Uterus (tissue), 4 donors: ENCODE results near the gene SENP7. TPM values are rescaled to one million over a fixed set of nuclear protein-coding genes. Genes with fewer than 3 reads are reported as not detected.

Experiments used
- DNase-seq, 2 donors: peaks; one replicate each; pipeline ENCODE4 v3.0.0-alpha.2; 2019 to 2020
- H3K27ac ChIP-seq, 2 donors: fragments of 200-600 bp; sonication (generic); 1 replicate in 1 of 2; 2 replicates in 1 of 2; pipeline ENCODE4 v1.5.1; 2016 to 2018
- H3K27me3 ChIP-seq, 2 donors: fragments of 200-600 bp; sonication (generic); one replicate each; pipeline ENCODE4 v1.5.1; 2018 to 2019; ENCODE audit warnings: control low read depth in 1 of 2
- H3K36me3 ChIP-seq, 2 donors: fragments of 200-600 bp; sonication (generic); one replicate each; pipeline ENCODE4 v1.5.1; 2019; ENCODE audit warnings: control low read depth in 1 of 2
- H3K4me1 ChIP-seq, 2 donors: fragments of 200-600 bp; sonication (generic); one replicate each; pipeline ENCODE4 v1.5.1; 2018 to 2019; ENCODE audit warnings: control low read depth in 1 of 2
- H3K4me3 ChIP-seq, 2 donors: fragments of 200-600 bp; sonication (generic); 1 replicate in 1 of 2; 2 replicates in 1 of 2; pipeline ENCODE4 v1.5.1; 2018 to 2019; ENCODE audit warnings: mild to moderate bottlenecking in 1 of 2
- H3K9me3 ChIP-seq, 2 donors: fragments of 200-600 bp; sonication (generic); one replicate each; pipeline ENCODE4 v1.5.1; 2019; ENCODE audit warnings: control low read depth in 1 of 2
- POLR2A ChIP-seq, 2 donors: fragments of 450-650 bp; IDR thresholded peaks; one replicate each; pipeline ENCODE4 v1.6.1; 2016; ENCODE audit warnings: antibody characterized with exemption in 2 of 2, mild to moderate bottlenecking in 1 of 2, moderate library complexity in 1 of 2
- intact Hi-C: fragments of 100-400 bp; cut with DNase I; formaldehyde crosslinking; loops from one replicate; pipeline ENCODE4 v1.15.1; 2023; ENCODE audit warnings: low total_unique reads
- total RNA-seq, 4 donors: library from RNA; depleted of rRNA in 3 of 4; stranded (reverse); fragments of >200 nt in 3 of 4; gene quantifications; one replicate each; pipeline versions ENCODE4 v1.1.0 to v1.2.4, GENCODE V29; 2014 to 2023
- TF ChIP-seq, protein P1 (sequence below), 4 experiments: fragments of 200-600 bp in 2 of 4; fragments of 450-650 bp in 2 of 4; sonication (generic) in 2 of 4; IDR thresholded peaks; one replicate each; pipeline ENCODE4 v1.5.1; 2016 to 2019; ENCODE audit warnings: antibody characterized with exemption in 4 of 4, mild to moderate bottlenecking in 2 of 4, moderate library complexity in 1 of 4
- donor health status: DM: yes; HTN: yes; CAD: no.

Gene SENP7
- total RNA-seq, 4 donors from 2014 or later = 28.7 to 101 (median 41.1) TPM

DNA sequence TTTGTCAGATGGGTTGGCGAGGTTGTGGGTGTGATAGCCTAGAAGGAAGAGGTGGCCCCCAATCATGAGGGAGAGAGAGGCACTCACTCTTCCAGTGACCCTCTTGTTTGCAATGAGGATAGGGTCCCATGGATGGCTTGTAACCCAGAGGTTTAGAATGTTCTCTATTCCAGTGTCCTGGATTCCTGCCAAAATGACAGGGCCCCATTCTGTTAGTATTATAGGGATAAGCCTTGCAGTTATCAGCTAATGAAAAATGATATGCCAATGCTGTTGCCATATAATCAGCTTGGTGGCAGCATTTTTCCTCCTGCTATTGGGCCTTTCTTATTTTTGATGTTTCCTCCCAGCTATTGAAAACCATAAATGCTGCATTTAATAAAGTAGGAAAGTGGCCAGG is 23.3 kb upstream of the SENP7 start:
- H3K27ac ChIP-seq = no peak overlapping the region
- intact Hi-C loops = no loop called here
- no peaks in the 10 kb centered on the region for H3K27me3 ChIP-seq

DNA sequence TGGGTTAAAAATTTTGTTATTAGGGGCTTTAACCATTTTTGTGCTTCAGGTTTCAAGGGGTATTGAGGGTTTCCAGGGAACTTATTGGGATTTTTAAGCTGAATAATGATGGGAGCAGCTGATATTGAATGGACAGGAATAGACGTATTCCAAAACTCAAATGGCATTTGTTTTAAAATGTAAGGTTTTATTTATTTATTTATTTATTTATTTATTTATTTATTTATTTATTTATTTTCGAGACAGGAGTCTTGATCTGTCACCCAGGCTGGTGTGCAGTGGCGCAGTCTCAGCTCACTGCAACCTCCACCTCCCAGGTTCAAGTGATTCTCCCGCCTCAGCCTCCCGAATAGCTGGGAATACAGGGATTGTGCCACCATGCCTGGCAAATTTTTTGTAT is 22.2 kb upstream of the SENP7 start:
- Histone ChIP-seq H3K36me3 (no peaks in the 10 kb centered on the region), H3K9me3 (no peaks in the 10 kb centered on the region), H3K27me3 (no peaks in the 10 kb centered on the region), H3K27ac (no peak overlapping the region), H3K4me1 (peaks cover 0 to 8% of the 10 kb centered on the region in 2 donors), H3K4me3 (no peak overlapping the region)
- TF ChIP-seq POLR2A (IDR thresholded peaks at IDR 0.05) = no peak
- TF ChIP-seq, protein P1, sequence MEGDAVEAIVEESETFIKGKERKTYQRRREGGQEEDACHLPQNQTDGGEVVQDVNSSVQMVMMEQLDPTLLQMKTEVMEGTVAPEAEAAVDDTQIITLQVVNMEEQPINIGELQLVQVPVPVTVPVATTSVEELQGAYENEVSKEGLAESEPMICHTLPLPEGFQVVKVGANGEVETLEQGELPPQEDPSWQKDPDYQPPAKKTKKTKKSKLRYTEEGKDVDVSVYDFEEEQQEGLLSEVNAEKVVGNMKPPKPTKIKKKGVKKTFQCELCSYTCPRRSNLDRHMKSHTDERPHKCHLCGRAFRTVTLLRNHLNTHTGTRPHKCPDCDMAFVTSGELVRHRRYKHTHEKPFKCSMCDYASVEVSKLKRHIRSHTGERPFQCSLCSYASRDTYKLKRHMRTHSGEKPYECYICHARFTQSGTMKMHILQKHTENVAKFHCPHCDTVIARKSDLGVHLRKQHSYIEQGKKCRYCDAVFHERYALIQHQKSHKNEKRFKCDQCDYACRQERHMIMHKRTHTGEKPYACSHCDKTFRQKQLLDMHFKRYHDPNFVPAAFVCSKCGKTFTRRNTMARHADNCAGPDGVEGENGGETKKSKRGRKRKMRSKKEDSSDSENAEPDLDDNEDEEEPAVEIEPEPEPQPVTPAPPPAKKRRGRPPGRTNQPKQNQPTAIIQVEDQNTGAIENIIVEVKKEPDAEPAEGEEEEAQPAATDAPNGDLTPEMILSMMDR (IDR thresholded peaks at IDR 0.05) = no peak
- DNase-seq = no peak
- intact Hi-C loops = no loop called here

More for the DNA sequence above, 23.3 kb upstream of the SENP7 start:
- Histone ChIP-seq H3K36me3 (no peaks in the 10 kb centered on the region), H3K4me1 (peaks cover 0 to 8% of the 10 kb centered on the region in 2 donors), H3K4me3 (no peak overlapping the region), H3K9me3 (no peaks in the 10 kb centered on the region)
- DNase-seq = no peak
- TF ChIP-seq, protein P1 (IDR thresholded peaks at IDR 0.05) = no peak
- no peak for TF ChIP-seq POLR2A (IDR thresholded peaks at IDR 0.05)

DNA sequence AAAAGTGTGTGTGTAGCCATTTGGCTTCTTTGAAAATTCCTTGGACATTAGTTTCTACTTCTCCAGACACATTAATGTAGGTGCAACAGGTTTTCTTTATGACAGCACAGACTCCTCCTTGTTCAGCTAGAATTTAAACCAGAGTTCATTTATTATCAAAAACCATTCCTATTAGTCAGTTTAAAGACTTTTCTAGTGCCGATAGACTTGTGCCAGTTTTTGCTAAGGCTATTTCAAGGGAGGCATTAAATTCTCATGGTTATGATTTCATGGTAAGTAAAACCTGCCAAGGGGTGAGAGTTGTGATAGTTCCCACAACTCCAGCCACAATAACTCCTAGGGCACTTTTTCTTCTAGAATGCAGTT is 20.6 kb upstream of the SENP7 start:
- intact Hi-C loops = no loop called here
- Histone ChIP-seq H3K4me3 (no peak overlapping the region), H3K9me3 (no peaks in the 10 kb centered on the region), H3K4me1 (peaks cover 0 to 8% of the 10 kb centered on the region in 2 donors), H3K36me3 (no peaks in the 10 kb centered on the region), H3K27ac (peak overlapping the region; percentile 67 to 76), H3K27me3 (no peaks in the 10 kb centered on the region)
- DNase-seq = no peak
- TF ChIP-seq, protein P1 (IDR thresholded peaks at IDR 0.05) = no peak
- no peak for TF ChIP-seq POLR2A (IDR thresholded peaks at IDR 0.05)

DNA sequence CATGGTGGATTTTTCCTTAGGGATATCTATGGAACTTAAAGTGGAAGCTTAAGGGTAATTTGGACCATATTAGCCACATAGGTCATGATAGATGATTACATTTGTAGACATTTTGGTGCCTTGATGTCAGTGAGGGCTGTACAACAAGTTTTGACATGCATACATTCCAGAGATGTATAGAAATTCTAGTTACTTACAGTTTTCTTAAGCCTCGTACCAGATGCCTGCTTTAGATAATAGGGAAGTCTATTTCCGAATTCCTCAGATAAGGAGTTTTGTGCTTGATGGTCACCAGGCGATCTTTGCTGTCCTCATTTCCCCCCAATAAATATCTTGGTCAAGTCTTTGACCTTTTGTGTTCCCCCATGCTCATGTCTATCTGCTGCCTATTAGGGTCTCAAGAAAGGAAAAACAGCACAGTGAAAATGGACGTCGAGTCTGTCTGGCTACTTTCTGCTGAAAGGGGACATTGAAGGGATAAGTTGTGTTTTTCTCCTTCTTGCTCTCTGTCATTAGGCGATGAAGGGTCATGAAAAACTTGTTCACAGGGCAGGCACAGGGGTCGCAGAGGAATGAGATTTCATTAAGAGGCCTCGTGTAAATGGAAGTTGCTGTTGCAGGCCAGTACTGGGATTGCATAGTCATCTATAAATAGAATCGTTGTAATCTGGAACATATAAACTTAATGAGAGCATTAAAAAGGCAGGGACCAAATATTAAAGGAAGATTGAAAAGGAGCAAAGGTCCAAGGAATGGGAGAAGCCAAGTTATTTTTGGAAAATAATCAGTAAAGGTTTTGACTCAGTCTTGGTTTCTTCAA is 20.0 kb upstream of the SENP7 start:
- Histone ChIP-seq H3K27ac (peak overlapping the region; percentile 67 to 76), H3K9me3 (no peaks in the 10 kb centered on the region), H3K4me3 (no peak overlapping the region)

More for the DNA sequence above, 20.0 kb upstream of the SENP7 start:
- H3K27me3 ChIP-seq = no peaks in the 10 kb centered on the region
- intact Hi-C loops = no loop called here
- H3K4me1 ChIP-seq = peaks cover 0 to 8% of the 10 kb centered on the region in 2 donors
- no peak for DNase-seq
- TF ChIP-seq, protein P1 (IDR thresholded peaks at IDR 0.05) = no peak
- no peak for TF ChIP-seq POLR2A (IDR thresholded peaks at IDR 0.05)
- H3K36me3 ChIP-seq = no peaks in the 10 kb centered on the region
